Middle frontal gyrus (tissue), 1 donor: ENCODE results near the gene PRSS53.

ENCODE experiments used
- DNase-seq: peaks from one replicate; pipeline ENCODE4 v3.0.0-alpha.2; 2015; ENCODE audit warnings: low spot score; ENCODE audit errors: extremely low spot score

The PRSS53 gene

GRCh38 chr16:31079342-31079944 is 9.3 kb downstream of the PRSS53 start:
- DNase-seq, result no peak

- DNase-seq, result no peak
These were observed 10.0 kb downstream of the PRSS53 start for GRCh38 chr16:31078597-31079341.

- DNase-seq, result no peak
These were observed 10.9 kb downstream of the PRSS53 start for GRCh38 chr16:31077592-31078396.

- no peak for DNase-seq
These were observed 11.7 kb downstream of the PRSS53 start for GRCh38 chr16:31077024-31077423.

GRCh38 chr16:31076319-31076718 is 12.4 kb downstream of the PRSS53 start:
- no peak for DNase-seq

- no peak for DNase-seq
These were observed 13.9 kb downstream of the PRSS53 start for GRCh38 chr16:31074814-31075183.

GRCh38 chr16:31073970-31074813 is 14.6 kb downstream of the PRSS53 start, which contains the start of the genes ZNF646 and ZNF668:
Gene ZNF646 (plus strand): TSS chr16:31074422. CDS start chr16:31076325, 1,903 bp downstream.
Gene ZNF668 (minus strand): TSS chr16:31074240. CDS start chr16:31064459, 9,781 bp downstream.
- peak; percentile 100 for DNase-seq

- DNase-seq, result peak; percentile 82
These were observed 15.4 kb downstream of the PRSS53 start for GRCh38 chr16:31073142-31073969.

GRCh38 chr16:31072540-31073141 is 16.1 kb downstream of the PRSS53 start:
- no peak for DNase-seq

GRCh38 chr16:31071861-31072260 is 16.9 kb downstream of the PRSS53 start:
- no peak for DNase-seq

- no peak for DNase-seq
These were observed 21.4 kb downstream of the PRSS53 start for GRCh38 chr16:31067342-31067741.

GRCh38 chr16:31064882-31065461 is 23.8 kb downstream of the PRSS53 start:
- no peak for DNase-seq

- no peak for DNase-seq
These were observed 24.7 kb downstream of the PRSS53 start for GRCh38 chr16:31063843-31064611.

GRCh38 chr16:31063495-31063842 is 25.3 kb downstream of the PRSS53 start:
- DNase-seq, result no peak

- no peak for DNase-seq
These were observed 26.8 kb downstream of the PRSS53 start for GRCh38 chr16:31061813-31062440.

- no peak for DNase-seq
These were observed 27.5 kb downstream of the PRSS53 start for GRCh38 chr16:31061126-31061812.

- DNase-seq, result no peak
These were observed 33.1 kb downstream of the PRSS53 start for GRCh38 chr16:31055613-31056012.

- DNase-seq, result no peak
These were observed 36.6 kb downstream of the PRSS53 start for GRCh38 chr16:31052114-31052513.
